ENCODE results near the gene PRPF4.
"Not testable (repeated sequence)": the region's sequence is repeated elsewhere in the genome, so short reads cannot be mapped to it uniquely, and the experiment has no call there.

Gene PRPF4

GRCh38 chr9:113269355-113269754, 6.1 kb upstream of the PRPF4 start:
- DNase-seq = no peak

- DNase-seq = no peak
Observed at GRCh38 chr9:113269871-113270270, 5.6 kb upstream of the PRPF4 start.

- peak in 1 of 2 donors; percentile 74 for DNase-seq
Observed at GRCh38 chr9:113274474-113275156, 843 bp upstream of the PRPF4 start.

- no peak for DNase-seq
Observed at GRCh38 chr9:113278840-113279239, 3.4 kb downstream of the PRPF4 start.

GRCh38 chr9:113281356-113281755, 5.9 kb downstream of the PRPF4 start:
- DNase-seq = no peak

GRCh38 chr9:113289091-113289490, 13.6 kb downstream of the PRPF4 start:
- no peak for DNase-seq

GRCh38 chr9:113290052-113290607, 14.7 kb downstream of the PRPF4 start:
- DNase-seq = no peak

- no peak for DNase-seq
Observed at GRCh38 chr9:113293285-113293878, 17.9 kb downstream of the PRPF4 start.

GRCh38 chr9:113296247-113296646, 20.8 kb downstream of the PRPF4 start:
- not testable (repeated sequence) for DNase-seq

GRCh38 chr9:113296796-113297558, 21.5 kb downstream of the PRPF4 start:
- DNase-seq = no peak

- DNase-seq = no peak
Observed at GRCh38 chr9:113298311-113298710, 22.9 kb downstream of the PRPF4 start.

GRCh38 chr9:113298924-113299770, 23.7 kb downstream of the PRPF4 start:
- DNase-seq = no peak

- DNase-seq = no peak
Observed at GRCh38 chr9:113299800-113300292, 24.4 kb downstream of the PRPF4 start.

GRCh38 chr9:113301548-113301947, 26.1 kb downstream of the PRPF4 start:
- DNase-seq = no peak

- DNase-seq = no peak
Observed at GRCh38 chr9:113302792-113303418, 27.4 kb downstream of the PRPF4 start, which contains the start of gene RNF183. Gene RNF183, minus strand, starts transcription at chr9:113303376. Its CDS starts 5,192 bp downstream, at chr9:113298184.

- no peak for DNase-seq
Observed at GRCh38 chr9:113306566-113306965, 31.1 kb downstream of the PRPF4 start.

- DNase-seq = no peak
Observed at GRCh38 chr9:113307396-113307975, 32.0 kb downstream of the PRPF4 start.

- DNase-seq = peak in 1 of 2 donors; percentile 54
Observed at GRCh38 chr9:113309204-113309813, 33.9 kb downstream of the PRPF4 start.

GRCh38 chr9:113310538-113310937, 35.1 kb downstream of the PRPF4 start:
- DNase-seq = no peak

- no peak for DNase-seq
Observed at GRCh38 chr9:113311961-113312360, 36.5 kb downstream of the PRPF4 start.

- DNase-seq = no peak
Observed at GRCh38 chr9:113313261-113313660, 37.8 kb downstream of the PRPF4 start.
